HepG2 (cell line): ENCODE results near the gene CSNK2A2. TPM values are rescaled to one million over a fixed set of nuclear protein-coding genes. Genes with fewer than 3 reads are reported as not detected.

Source experiments
- ATAC-seq: fragments of 200-7000 bp; cut with Tn5 transposase; 3 replicates; pipeline ENCODE4 v1.9.1; 2020; ENCODE audit warnings: mild to moderate bottlenecking, moderate library complexity
- BruUV-seq: library from RNA; stranded (reverse); fragments of 400-500 nt; replicated peaks from 2 replicates; lab custom pipeline; 2021; lab: Mats Ljungman, UMichigan
- CTCF ChIA-PET: fragments of 300-600 bp; formaldehyde crosslinking; extraction: SDS; loops from one replicate; lab custom pipeline; 2021; ENCODE audit warnings: low total read pairs, inconsistent platforms, low intra/inter-chr PET ratio; lab: Yijun Ruan, JAX
- POLR2A ChIA-PET: fragments of 350-600 bp; sonication (Branson Sonifier 250); formaldehyde crosslinking; loops from one replicate; lab custom pipeline; 2020; ENCODE audit warnings: antibody characterized with exemption, inconsistent platforms; lab: Yijun Ruan, JAX
- DNase-seq: peaks from one replicate; pipeline ENCODE4 v3.0.0-alpha.2; 2015; ENCODE audit warnings: low spot score
- FAIRE-seq: peaks from 3 replicates; lab custom pipeline; 2011; peaks lifted over from hg19 to GRCh38; lab: Jason Lieb, UNC
- H2AFZ ChIP-seq: one replicate; pipeline ENCODE4 v1.6.1; 2011; ENCODE audit warnings: low read length, inconsistent platforms
- H3K27ac ChIP-seq: fragments of 300-600 bp; 3 replicates; pipeline ENCODE4 v1.8.0; 2011; ENCODE audit warnings: mixed run types, mild to moderate bottlenecking, mixed read lengths, low read length, inconsistent platforms; ENCODE audit not compliant: insufficient read depth; ENCODE audit errors: extremely low read length
- H3K27me3 ChIP-seq, 2 experiments: fragments of 200-600 bp in 1 of 2; 2 replicates in 1 of 2; 3 replicates in 1 of 2; pipeline versions ENCODE4 v1.6.0 to v1.8.0; 2011; ENCODE audit warnings: low read length in 2 of 2, mild to moderate bottlenecking in 2 of 2, moderate library complexity in 2 of 2, inconsistent platforms in 1 of 2; ENCODE audit not compliant: insufficient read depth in 2 of 2, control insufficient read depth in 1 of 2
- H3K36me3 ChIP-seq, 2 experiments: fragments of 200-600 bp in 1 of 2; replicated peaks in 1 of 2; 2 replicates in 1 of 2; 3 replicates in 1 of 2; pipeline versions ENCODE4 v1.5.1 to v1.8.0; 2011; ENCODE audit warnings: low read length in 2 of 2, inconsistent platforms in 1 of 2; ENCODE audit not compliant: insufficient read depth in 2 of 2, control insufficient read depth in 1 of 2
- H3K4me1 ChIP-seq: 2 replicates; pipeline ENCODE4 v1.5.1; 2012; ENCODE audit warnings: low read length, inconsistent platforms; ENCODE audit not compliant: insufficient read depth
- H3K4me2 ChIP-seq: 2 replicates; pipeline ENCODE4 v1.6.0; 2011; ENCODE audit warnings: low read depth, low read length, inconsistent platforms
- H3K4me3 ChIP-seq, 3 experiments: fragments of 200-600 bp in 1 of 3; sonication (generic), shearing (Covaris generic) in 1 of 3; replicated peaks in 1 of 3; 2 replicates each; pipeline ENCODE4 v1.5.1; 2011 to 2016; ENCODE audit warnings: low read length in 3 of 3, inconsistent platforms in 2 of 3, low read depth in 2 of 3, mild to moderate bottlenecking in 2 of 3, control low read depth in 1 of 3, mixed read lengths in 1 of 3; ENCODE audit not compliant: insufficient read depth in 1 of 3
- H3K79me2 ChIP-seq: one replicate; pipeline ENCODE4 v1.6.1; 2011; ENCODE audit warnings: low read length, inconsistent platforms; ENCODE audit not compliant: insufficient read depth
- H3K9ac ChIP-seq: 2 replicates; pipeline ENCODE4 v1.6.0; 2011; ENCODE audit warnings: mild to moderate bottlenecking, low read depth, low read length, inconsistent platforms; ENCODE audit not compliant: insufficient read depth
- H3K9me3 ChIP-seq: 2 replicates; pipeline ENCODE4 v1.5.1; 2012; ENCODE audit warnings: mild to moderate bottlenecking, low read length
- H4K20me1 ChIP-seq: 2 replicates; pipeline ENCODE4 v1.6.0; 2011; ENCODE audit warnings: inconsistent platforms, mild to moderate bottlenecking, low read length, moderate library complexity; ENCODE audit not compliant: insufficient read depth
- CCDC6 ChIP-seq: sonication (generic); formaldehyde crosslinking; IDR thresholded peaks from 2 replicates; pipeline ENCODE4 v1.8.1; 2022; ENCODE audit warnings: mild to moderate bottlenecking, missing genetic modification reagents, moderate library complexity
- FOXJ3 ChIP-seq: sonication (generic); formaldehyde crosslinking; IDR thresholded peaks from 2 replicates; pipeline ENCODE4 v1.4.0; 2020; ENCODE audit warnings: missing genetic modification reagents, mild to moderate bottlenecking, borderline replicate concordance
- HNF4A ChIP-seq: sonication (generic); formaldehyde crosslinking; IDR thresholded peaks from 2 replicates; pipeline ENCODE4 v1.4.0; 2020; ENCODE audit warnings: missing genetic modification reagents
- HOXA3 ChIP-seq: sonication (generic); formaldehyde crosslinking; IDR thresholded peaks from 2 replicates; pipeline ENCODE4 v1.5.0; 2020; ENCODE audit warnings: missing genetic modification reagents
- POLR2A ChIP-seq, 2 experiments: IDR thresholded peaks; 2 replicates each; pipeline ENCODE4 v1.6.1; 2011; ENCODE audit warnings: low read depth in 2 of 2, low read length in 2 of 2, mild to moderate bottlenecking in 1 of 2, moderate library complexity in 1 of 2; ENCODE audit not compliant: insufficient read depth in 1 of 2
- SP140L ChIP-seq: sonication (generic); formaldehyde crosslinking; IDR thresholded peaks from 2 replicates; pipeline ENCODE4 v1.4.0; 2020; ENCODE audit warnings: missing genetic modification reagents, borderline replicate concordance
- TSC22D2 ChIP-seq: sonication (generic); formaldehyde crosslinking; IDR thresholded peaks from 2 replicates; pipeline ENCODE4 v1.5.1; 2020; ENCODE audit warnings: missing genetic modification reagents, mild to moderate bottlenecking, borderline replicate concordance
- ZNF263 ChIP-seq: sonication (generic); formaldehyde crosslinking; IDR thresholded peaks from 2 replicates; pipeline ENCODE4 v1.4.0; 2020; ENCODE audit warnings: missing genetic modification reagents
- ZNF616 ChIP-seq: sonication (generic); formaldehyde crosslinking; IDR thresholded peaks from 2 replicates; pipeline ENCODE4 v1.5.0; 2020; ENCODE audit warnings: low read depth, mild to moderate bottlenecking, missing genetic modification reagents
- ZNF670 ChIP-seq: sonication (generic); formaldehyde crosslinking; IDR thresholded peaks from 2 replicates; pipeline ENCODE4 v1.8.0; 2022; ENCODE audit warnings: mild to moderate bottlenecking, missing genetic modification reagents, borderline replicate concordance
- ZNF724P ChIP-seq: sonication (generic); formaldehyde crosslinking; IDR thresholded peaks from 2 replicates; pipeline ENCODE4 v1.8.0; 2022; ENCODE audit warnings: missing genetic modification reagents, borderline replicate concordance
- ZNF776 ChIP-seq: sonication (generic); formaldehyde crosslinking; IDR thresholded peaks from 2 replicates; pipeline ENCODE4 v1.4.0; 2020; ENCODE audit warnings: mild to moderate bottlenecking, missing genetic modification reagents
- WGBS: methylation state at CpG from one replicate; pipeline ENCODE4 v1.1.6; 2017; ENCODE audit warnings: low lambda C conversion rate; 5-methylcytosine and 5-hydroxymethylcytosine counted together
- in situ Hi-C: cut with HindIII; loops from 2 replicates; pipeline ENCODE4 v1.10.0; 2017; ENCODE audit warnings: low pct_unique_long_range_greater_than_20kb; ENCODE audit not compliant: extremely low pct_ligation_motif_present
- intact Hi-C: fragments of 100-400 bp; cut with micrococcal nuclease; formaldehyde crosslinking; loops from one replicate; pipeline ENCODE4 v1.10.0; 2022; ENCODE audit not compliant: unreplicated experiment
- polyA plus RNA-seq, 8 experiments: library from polyadenylated mRNA; depleted of rRNA in 3 of 8; stranded (reverse) in 7 of 8; unstranded in 1 of 8; fragments of >200 nt; fragmentation: Illumina TruSeq in 4 of 8; extraction: Trizol in 4 of 8; gene quantifications; 2 replicates each; pipeline versions ENCODE4 v1.2.1 to v1.2.3, GENCODE V29; 2011 to 2016; ENCODE audit warnings: low read depth in 4 of 8, missing spikeins in 1 of 8, mixed read lengths in 1 of 8; ENCODE audit not compliant: insufficient read depth in 1 of 8
- total RNA-seq, 5 experiments: library from RNA; depleted of rRNA; stranded (reverse); fragments of >200 nt; fragmentation: Illumina TruSeq; extraction: Trizol; gene quantifications; 2 replicates each; pipeline ENCODE4 v1.2.3, GENCODE V29; 2016; ENCODE audit warnings: low read depth in 1 of 5
- TF ChIP-seq, protein P1 (sequence below): sonication (generic); formaldehyde crosslinking; IDR thresholded peaks from 2 replicates; pipeline ENCODE4 v1.4.0; 2020; ENCODE audit warnings: missing genetic modification reagents
- TF ChIP-seq, protein P2 (sequence below): IDR thresholded peaks from 2 replicates; pipeline ENCODE4 v1.6.1; 2016; ENCODE audit warnings: mild to moderate bottlenecking

CSNK2A2 gene
- total and polyA plus RNA-seq, 2 of the 13 experiments (the other 11 are each of a cell fraction or from before 2014, with no cell fraction given) = 46.4 to 56.9 TPM

DNA sequence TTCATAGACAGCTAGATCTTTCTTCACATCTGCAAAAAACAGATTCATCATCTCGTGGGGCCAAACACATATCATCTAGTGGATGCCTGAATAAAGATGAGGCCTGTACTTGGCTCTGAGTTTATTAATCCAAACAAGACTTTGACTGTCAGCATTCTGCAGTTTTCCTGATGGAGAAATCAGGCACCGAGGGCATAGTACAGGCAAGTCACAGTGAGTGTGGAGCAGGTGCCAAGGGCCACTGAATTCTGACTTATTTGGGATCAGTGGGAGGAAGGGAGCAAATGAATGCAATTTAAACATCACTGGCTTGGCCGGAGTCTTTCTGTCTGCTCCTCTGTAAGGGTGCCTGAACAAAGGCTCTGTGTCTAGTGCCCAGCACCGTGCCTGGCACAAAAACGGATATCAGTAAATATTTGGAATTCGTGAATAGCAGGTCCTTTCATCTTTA, 69.7 kb downstream of the CSNK2A2 start (continued):
- TF ChIP-seq, protein P1, sequence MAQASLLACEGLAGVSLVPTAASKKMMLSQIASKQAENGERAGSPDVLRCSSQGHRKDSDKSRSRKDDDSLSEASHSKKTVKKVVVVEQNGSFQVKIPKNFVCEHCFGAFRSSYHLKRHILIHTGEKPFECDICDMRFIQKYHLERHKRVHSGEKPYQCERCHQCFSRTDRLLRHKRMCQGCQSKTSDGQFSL (CRISPR knock-in tag) = no peak
- TF ChIP-seq ZNF263 (peak; percentile 34; the same call in 1 of the 2 replicates), ZNF776 (no peak), CCDC6 (0 out of 2 replicates have a peak, but pooled peaks have one; percentile 31), SP140L (CRISPR knock-in tag) (no peak), POLR2A (IDR thresholded peaks at IDR 0.05; ENCODE audit: insufficient read depth in 1 of 2, low read depth in 2 of 2, low read length in 2 of 2) (0 out of 4 replicates have a peak, but pooled peaks of 1 of the 2 experiments have one; percentile 33), HOXA3 (CRISPR knock-in tag) (no peak), ZNF724P (CRISPR knock-in tag) (no peak), HNF4A (CRISPR knock-in tag) (peak; percentile 28; the same call in 1 of the 2 replicates)
- TF ChIP-seq, protein P2, sequence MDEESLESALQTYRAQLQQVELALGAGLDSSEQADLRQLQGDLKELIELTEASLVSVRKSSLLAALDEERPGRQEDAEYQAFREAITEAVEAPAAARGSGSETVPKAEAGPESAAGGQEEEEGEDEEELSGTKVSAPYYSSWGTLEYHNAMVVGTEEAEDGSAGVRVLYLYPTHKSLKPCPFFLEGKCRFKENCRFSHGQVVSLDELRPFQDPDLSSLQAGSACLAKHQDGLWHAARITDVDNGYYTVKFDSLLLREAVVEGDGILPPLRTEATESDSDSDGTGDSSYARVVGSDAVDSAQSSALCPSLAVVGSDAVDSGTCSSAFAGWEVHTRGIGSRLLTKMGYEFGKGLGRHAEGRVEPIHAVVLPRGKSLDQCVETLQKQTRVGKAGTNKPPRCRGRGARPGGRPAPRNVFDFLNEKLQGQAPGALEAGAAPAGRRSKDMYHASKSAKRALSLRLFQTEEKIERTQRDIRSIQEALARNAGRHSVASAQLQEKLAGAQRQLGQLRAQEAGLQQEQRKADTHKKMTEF = 0 out of 2 replicates have a peak, but pooled peaks have one; percentile 0
- TF ChIP-seq, all 625 proteins: peak for 8

DNA sequence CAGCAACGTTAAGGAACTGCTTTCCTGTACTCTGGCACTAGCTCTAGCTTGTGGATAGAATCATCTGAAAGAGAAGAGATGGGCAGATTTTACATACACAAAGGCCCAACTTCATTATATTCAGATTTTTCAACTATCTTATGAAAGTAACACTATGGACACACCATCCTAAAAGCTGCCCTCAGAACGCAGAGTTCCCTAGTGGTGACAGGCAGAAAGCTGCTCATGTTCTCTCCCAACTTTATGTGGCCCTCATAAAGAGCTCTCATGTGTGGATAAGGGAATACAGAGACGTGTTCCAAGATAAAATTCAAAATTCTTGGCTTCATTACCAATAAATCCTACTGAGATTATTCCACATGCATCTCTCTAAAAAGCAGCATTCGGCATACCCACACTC, 70.3 kb downstream of the CSNK2A2 start:
- Histone ChIP-seq H3K9ac (peak overlapping the region; percentile 88), H4K20me1 (peaks cover 48% of the 10 kb centered on the region), H3K79me2 (peaks cover 56% of the 10 kb centered on the region), H2AFZ (no peak overlapping the region), H3K4me2 (peak overlapping the region; percentile 93), H3K27me3 (no peaks in the 10 kb centered on the region), H3K4me1 (peaks cover 47% of the 10 kb centered on the region), H3K9me3 (no peaks in the 10 kb centered on the region), H3K4me3 (peak overlapping the region; percentile 67 to 95 (median 92)), H3K27ac (peak overlapping the region; percentile 91), H3K36me3 (0 out of 5 replicates have a peak, but pooled peaks cover 0 to 2% of the 10 kb centered on the region in 2 experiments)
- ATAC-seq (no peak), FAIRE-seq (no peak), DNase-seq (no peak)
- TF ChIP-seq ZNF670 (peak; percentile 26; the same call in 1 of the 2 replicates), TSC22D2 (CRISPR knock-in tag) (0 out of 2 replicates have a peak, but pooled peaks have one; percentile 4), FOXJ3 (CRISPR knock-in tag) (0 out of 2 replicates have a peak, but pooled peaks have one; percentile 4), ZNF616 (no peak)
- intact Hi-C loops (loop anchor here (2.0 kb wide), 1 partner anchor 233 kb away; no protein-coding TSS in a partner anchor), in situ Hi-C loops (loop anchor here (5.0 kb wide), 1 partner anchor 105 kb away; no protein-coding TSS in a partner anchor)
- 11% methylated on average over 4 of the region's 4 CpGs for WGBS
- no TSS peak for BruUV-seq
- ChIA-PET CTCF (interaction anchor here (1.7 kb wide), 1 partner anchor 107 kb away, joined by 4 read pairs; no protein-coding TSS in a partner anchor), POLR2A (interaction anchor here (2.4 to 6.2 kb wide), 2 partner anchors 25 to 102 kb away, joined by 8 to 101 read pairs; partner anchors contain the start of gene MMP15)
